Keratinocyte (primary cell): ENCODE results near the gene SPTBN1. TPM values are rescaled to one million over a fixed set of nuclear protein-coding genes. Genes with fewer than 3 reads are reported as not detected.

Source experiments
- DNase-seq: peaks from one replicate; pipeline ENCODE4 v3.0.0-alpha.2; 2011; ENCODE audit warnings: low read depth, missing footprints, low spot score
- FAIRE-seq: peaks from 2 replicates; lab custom pipeline; 2011; peaks lifted over from hg19 to GRCh38; lab: Jason Lieb, UNC
- H2AFZ ChIP-seq: 2 replicates; pipeline ENCODE4 v1.6.0; 2012; ENCODE audit warnings: low read length, control low read depth, inconsistent platforms; ENCODE audit not compliant: control insufficient read depth
- H3K27ac ChIP-seq: 2 replicates; pipeline ENCODE4 v1.5.1; 2011; ENCODE audit warnings: low read length; ENCODE audit not compliant: control insufficient read depth, insufficient read depth
- H3K27me3 ChIP-seq: 3 replicates; pipeline ENCODE4 v1.6.0; 2011; ENCODE audit warnings: low read length; ENCODE audit not compliant: control insufficient read depth, insufficient read depth; ENCODE audit errors: extremely low read depth
- H3K36me3 ChIP-seq, 2 experiments: 2 replicates in 1 of 2; 3 replicates in 1 of 2; pipeline ENCODE4 v1.5.1; 2011; ENCODE audit warnings: low read length in 2 of 2, mild to moderate bottlenecking in 1 of 2; ENCODE audit not compliant: control insufficient read depth in 2 of 2, insufficient read depth in 2 of 2; ENCODE audit errors: extremely low read depth in 1 of 2
- H3K4me1 ChIP-seq: 3 replicates; pipeline ENCODE4 v1.5.1; 2011; ENCODE audit warnings: low read length; ENCODE audit not compliant: control insufficient read depth, insufficient read depth; ENCODE audit errors: extremely low read depth
- H3K4me2 ChIP-seq: 3 replicates; pipeline ENCODE4 v1.6.0; 2011; ENCODE audit warnings: low read depth, low read length; ENCODE audit not compliant: control insufficient read depth, insufficient read depth; ENCODE audit errors: extremely low read depth
- H3K4me3 ChIP-seq, 3 experiments: fragments of 200-600 bp in 1 of 3; sonication (generic) in 1 of 3; 2 replicates in 2 of 3; 3 replicates in 1 of 3; pipeline ENCODE4 v1.5.1; 2011 to 2016; ENCODE audit warnings: low read length in 3 of 3, mild to moderate bottlenecking in 3 of 3, control low read depth in 2 of 3, inconsistent platforms in 1 of 3, low read depth in 1 of 3, mixed read lengths in 1 of 3, mixed run types in 1 of 3, moderate library complexity in 1 of 3; ENCODE audit not compliant: control insufficient read depth in 2 of 3, insufficient read depth in 2 of 3; ENCODE audit errors: extremely low read depth in 1 of 3
- H3K79me2 ChIP-seq: 2 replicates; pipeline ENCODE4 v1.6.0; 2012; ENCODE audit warnings: low read length; ENCODE audit not compliant: control insufficient read depth, insufficient read depth
- H3K9ac ChIP-seq: 3 replicates; pipeline ENCODE4 v1.6.0; 2011; ENCODE audit warnings: low read length; ENCODE audit not compliant: control insufficient read depth, insufficient read depth; ENCODE audit errors: extremely low read depth
- H3K9me1 ChIP-seq: 3 replicates; pipeline ENCODE4 v1.6.0; 2011; ENCODE audit warnings: low read length; ENCODE audit not compliant: control insufficient read depth, insufficient read depth; ENCODE audit errors: extremely low read depth
- H3K9me3 ChIP-seq: 2 replicates; pipeline ENCODE4 v1.5.1; 2012; ENCODE audit warnings: low read depth, low read length; ENCODE audit not compliant: control insufficient read depth
- H4K20me1 ChIP-seq: 3 replicates; pipeline ENCODE4 v1.6.0; 2011; ENCODE audit warnings: low read length; ENCODE audit not compliant: control insufficient read depth, insufficient read depth; ENCODE audit errors: extremely low read depth
- CTCF ChIP-seq, 3 experiments: IDR thresholded peaks in 1 of 3; conservative IDR thresholded peaks in 1 of 3; optimal IDR thresholded peaks in 1 of 3; 2 replicates in 2 of 3; 3 replicates in 1 of 3; pipeline versions ENCODE3 to v1.5.1; 2011; ENCODE audit warnings: low read length in 3 of 3, mild to moderate bottlenecking in 3 of 3, moderate library complexity in 2 of 3, control low read depth in 1 of 3, inconsistent platforms in 1 of 3; ENCODE audit not compliant: insufficient read depth in 2 of 3; ENCODE audit errors: extremely low read depth in 1 of 3
- EZH2 ChIP-seq: IDR thresholded peaks from one replicate; pipeline ENCODE4 v1.6.1; 2012; ENCODE audit warnings: inconsistent platforms, mild to moderate bottlenecking, low read length, moderate library complexity
- dilution Hi-C: fragments of 300-500 bp; cut with MboI; formaldehyde crosslinking; loops from one replicate; pipeline ENCODE4 v1.7.0; 2020; ENCODE audit warnings: low sequenced_read_pairs; ENCODE audit not compliant: extremely low pct_ligation_motif_present
- polyA plus RNA-seq, 5 experiments: library from polyadenylated mRNA; depleted of rRNA in 3 of 5; stranded (reverse) in 3 of 5; stranded (forward) in 1 of 5; unstranded in 1 of 5; fragments of >200 nt; gene quantifications; 1 replicate in 1 of 5; 2 replicates in 3 of 5; 3 replicates in 1 of 5; pipeline versions ENCODE4 v1.2.1 to v1.2.3, GENCODE V29; 2011 to 2012; ENCODE audit warnings: missing spikeins in 2 of 5, low read depth in 1 of 5, low replicate concordance in 1 of 5

SPTBN1 gene
- polyA plus RNA-seq, 1 donor (not counting 4 experiments of a cell fraction or from before 2014, with no cell fraction given) = 40.0 TPM

GRCh38 chr2:54559006-54559445 is 102.9 kb downstream of the SPTBN1 start:
- H3K4me2 ChIP-seq = peak overlapping the region; percentile 96
- H3K9me3 ChIP-seq = no peaks in the 10 kb centered on the region
- H2AFZ ChIP-seq = no peak overlapping the region
- H3K36me3 ChIP-seq = peaks cover 0 to 3% of the 10 kb centered on the region in 2 experiments
- no peak for DNase-seq
- peaks cover 18% of the 10 kb centered on the region for H3K4me1 ChIP-seq
- TF ChIP-seq CTCF (optimal IDR thresholded peaks at IDR 0.05 in 1 of 3, IDR thresholded peaks at IDR 0.05 in 1 of 3, conservative IDR thresholded peaks at IDR 0.05 in 1 of 3; ENCODE audit: extremely low read depth in 1 of 3, insufficient read depth in 2 of 3, low read length in 3 of 3) (no peak), EZH2 (no peak)
- H3K27me3 ChIP-seq = no peaks in the 10 kb centered on the region
- peak overlapping the region; percentile 98 for H3K27ac ChIP-seq
- peak overlapping the region; percentile 97 for H3K9ac ChIP-seq
- no peaks in the 10 kb centered on the region for H4K20me1 ChIP-seq
- H3K79me2 ChIP-seq = peaks cover 49% of the 10 kb centered on the region
- no peak for FAIRE-seq
- H3K9me1 ChIP-seq = no peaks in the 10 kb centered on the region
- dilution Hi-C loops = no loop called here
- H3K4me3 ChIP-seq = peak overlapping the region; percentile 78 to 87 (median 87)

GRCh38 chr2:54559593-54560145 is 103.5 kb downstream of the SPTBN1 start:
- dilution Hi-C loops = no loop called here
- no peaks in the 10 kb centered on the region for H4K20me1 ChIP-seq
- H3K27me3 ChIP-seq = no peaks in the 10 kb centered on the region
- peaks cover 55% of the 10 kb centered on the region for H3K79me2 ChIP-seq
- H3K36me3 ChIP-seq = peaks cover 3% of the 10 kb centered on the region in 2 experiments
- no peaks in the 10 kb centered on the region for H3K9me3 ChIP-seq
- H3K4me1 ChIP-seq = peaks cover 18% of the 10 kb centered on the region
- H2AFZ ChIP-seq = no peak overlapping the region
- TF ChIP-seq CTCF (optimal IDR thresholded peaks at IDR 0.05 in 1 of 3, IDR thresholded peaks at IDR 0.05 in 1 of 3, conservative IDR thresholded peaks at IDR 0.05 in 1 of 3; ENCODE audit: extremely low read depth in 1 of 3, insufficient read depth in 2 of 3, low read length in 3 of 3) (no peak), EZH2 (no peak)
- H3K9ac ChIP-seq = peak overlapping the region; percentile 97
- peak overlapping the region; percentile 98 for H3K27ac ChIP-seq
- H3K4me3 ChIP-seq = peak overlapping the region; percentile 78 to 87 (median 87)
- FAIRE-seq = peak; percentile 44
- DNase-seq = no peak
- peak overlapping the region; percentile 96 for H3K4me2 ChIP-seq
- H3K9me1 ChIP-seq = no peaks in the 10 kb centered on the region
